ENCODE measurements around the gene SBF2.

SBF2 gene

GRCh38 chr11:9838229-9838628 is 455.8 kb downstream of the SBF2 start:
- no peak for DNase-seq

GRCh38 chr11:9834291-9834690 is 459.7 kb downstream of the SBF2 start:
- no peak for DNase-seq

- no peak for DNase-seq
Measured at GRCh38 chr11:9831122-9831521, 462.9 kb downstream of the SBF2 start.

- DNase-seq, result no peak
Measured at GRCh38 chr11:9827708-9828107, 466.3 kb downstream of the SBF2 start.

GRCh38 chr11:9826390-9826789 is 467.6 kb downstream of the SBF2 start:
- no peak for DNase-seq

GRCh38 chr11:9825895-9826294 is 468.1 kb downstream of the SBF2 start:
- no peak for DNase-seq

- no peak for DNase-seq
Measured at GRCh38 chr11:9825315-9825714, 468.7 kb downstream of the SBF2 start.

GRCh38 chr11:9823887-9824385 is 470.1 kb downstream of the SBF2 start:
- DNase-seq, result no peak

GRCh38 chr11:9823439-9823838 is 470.6 kb downstream of the SBF2 start:
- DNase-seq, result no peak

GRCh38 chr11:9821008-9821752 is 472.8 kb downstream of the SBF2 start:
- no peak for DNase-seq

GRCh38 chr11:9820260-9820659 is 473.8 kb downstream of the SBF2 start:
- no peak for DNase-seq

GRCh38 chr11:9817191-9817590 is 476.8 kb downstream of the SBF2 start:
- DNase-seq, result no peak

GRCh38 chr11:9815486-9816136 is 478.4 kb downstream of the SBF2 start:
- DNase-seq, result no peak

- DNase-seq, result no peak
Measured at GRCh38 chr11:9814108-9814507, 479.9 kb downstream of the SBF2 start.

GRCh38 chr11:9808943-9809342 is 485.1 kb downstream of the SBF2 start:
- DNase-seq, result no peak

GRCh38 chr11:9806946-9807687 is 486.9 kb downstream of the SBF2 start:
- no peak for DNase-seq

GRCh38 chr11:9804419-9804902 is 489.6 kb downstream of the SBF2 start:
- DNase-seq, result no peak

- DNase-seq, result no peak
Measured at GRCh38 chr11:9803685-9804418, 490.2 kb downstream of the SBF2 start.

GRCh38 chr11:9802291-9802861 is 491.6 kb downstream of the SBF2 start:
- DNase-seq, result no peak

GRCh38 chr11:9799886-9800285 is 494.1 kb downstream of the SBF2 start:
- DNase-seq, result no peak

- DNase-seq, result no peak
Measured at GRCh38 chr11:9797300-9797699, 496.7 kb downstream of the SBF2 start.

- no peak for DNase-seq
Measured at GRCh38 chr11:9796854-9797253, 497.2 kb downstream of the SBF2 start.

- DNase-seq, result no peak
Measured at GRCh38 chr11:9796266-9796665, 497.8 kb downstream of the SBF2 start.

All from NCI-H1417 treated with DMSO at 0.1 percent for 48 hours (cell line).